ENCODE measurements around the gene HIP1R.
"Not testable (repeated sequence)": the region's sequence is repeated elsewhere in the genome, so short reads cannot be mapped to it uniquely, and the experiment has no call there.

Gene HIP1R

DNA sequence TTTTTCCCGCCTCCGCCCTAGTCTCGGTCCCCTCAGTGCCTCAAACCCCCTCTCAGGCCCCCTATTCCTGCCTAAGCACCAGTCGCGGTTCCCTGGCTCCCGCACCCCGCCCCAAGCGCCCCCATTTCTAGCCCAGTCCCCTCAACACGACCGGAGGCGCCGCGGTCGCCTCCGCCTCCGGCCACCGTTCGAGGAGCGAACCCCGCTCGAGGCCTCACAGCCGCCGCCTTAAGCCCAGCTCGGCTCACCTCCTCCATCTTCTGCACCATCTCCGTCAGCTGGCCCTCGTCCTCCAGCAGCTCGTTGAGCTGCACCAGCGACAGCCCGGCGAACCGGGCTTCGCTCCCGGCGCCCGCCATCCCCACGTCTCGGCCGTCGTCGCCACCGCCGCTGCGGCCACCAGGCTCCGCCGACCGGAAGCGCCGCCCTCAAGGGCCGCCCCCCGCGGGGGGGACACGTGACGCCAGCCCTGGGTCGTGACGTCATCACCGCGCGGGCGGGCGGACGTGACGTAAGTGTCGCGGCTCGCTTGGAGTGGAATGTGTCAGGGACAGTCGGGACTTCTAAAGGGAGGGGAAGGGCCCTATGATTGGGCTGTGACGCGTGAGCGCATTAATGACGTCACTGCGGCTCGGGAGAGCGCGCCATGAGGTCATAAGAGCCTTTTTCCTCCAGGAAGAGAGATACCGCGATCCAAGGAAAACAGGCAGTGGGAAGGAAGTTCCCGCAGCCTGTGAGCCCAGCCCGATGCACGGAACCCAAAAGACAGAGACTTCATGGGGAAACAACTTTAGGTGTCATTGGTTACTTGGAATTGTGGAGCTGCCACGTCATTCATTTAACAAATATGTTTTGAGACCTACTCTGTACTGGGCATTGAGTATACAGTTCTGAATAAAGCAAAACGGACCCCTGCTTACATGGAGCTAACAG is 60.7 kb downstream of the HIP1R start, which contains the start of gene VPS37B:
Gene VPS37B, minus strand, starts transcription at position 421 of the 933 bp plus-strand sequence. Its CDS starts 62 bp downstream, at position 359.
- peak; percentile 78 for DNase-seq

DNA sequence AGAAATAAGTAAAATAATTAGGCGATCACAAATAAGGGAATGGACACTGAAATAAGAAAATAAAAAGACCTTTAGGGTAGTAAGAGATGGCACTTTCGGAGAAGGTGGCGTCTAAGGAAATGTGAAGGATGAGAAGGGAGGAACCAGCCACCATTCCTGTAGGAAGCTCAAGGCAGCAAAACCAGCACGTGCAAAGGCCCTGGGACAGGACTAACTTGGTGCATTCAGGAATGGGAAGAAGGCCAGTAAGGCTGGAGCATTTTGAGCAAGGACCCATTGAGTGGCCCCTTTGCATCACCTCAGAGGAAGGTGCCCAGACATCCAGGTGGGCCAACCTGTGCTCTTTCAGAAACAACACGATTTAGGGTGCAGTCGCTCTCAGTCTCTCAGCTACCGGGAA is 61.4 kb downstream of the HIP1R start:
- no peak for DNase-seq

DNA sequence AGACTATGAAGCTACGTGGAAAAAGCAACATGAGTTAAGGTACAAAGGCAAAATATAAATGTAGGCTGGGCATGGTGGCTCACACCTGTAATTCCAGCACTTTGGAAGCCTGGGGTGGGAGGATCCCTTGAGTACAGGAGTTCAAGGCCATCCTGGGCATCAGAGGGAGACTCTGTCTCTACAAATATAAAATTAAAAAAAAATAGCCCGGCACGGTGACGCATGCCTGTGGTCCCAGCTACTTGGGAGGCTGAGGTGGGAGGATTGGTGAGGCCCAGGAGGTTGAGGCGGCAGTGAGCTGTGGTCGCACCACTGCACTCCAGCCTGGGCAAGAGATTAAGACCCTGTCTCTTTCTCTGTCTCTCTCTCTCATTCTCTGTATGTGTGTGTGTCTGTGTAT is 64.6 kb downstream of the HIP1R start:
- no peak for DNase-seq

DNA sequence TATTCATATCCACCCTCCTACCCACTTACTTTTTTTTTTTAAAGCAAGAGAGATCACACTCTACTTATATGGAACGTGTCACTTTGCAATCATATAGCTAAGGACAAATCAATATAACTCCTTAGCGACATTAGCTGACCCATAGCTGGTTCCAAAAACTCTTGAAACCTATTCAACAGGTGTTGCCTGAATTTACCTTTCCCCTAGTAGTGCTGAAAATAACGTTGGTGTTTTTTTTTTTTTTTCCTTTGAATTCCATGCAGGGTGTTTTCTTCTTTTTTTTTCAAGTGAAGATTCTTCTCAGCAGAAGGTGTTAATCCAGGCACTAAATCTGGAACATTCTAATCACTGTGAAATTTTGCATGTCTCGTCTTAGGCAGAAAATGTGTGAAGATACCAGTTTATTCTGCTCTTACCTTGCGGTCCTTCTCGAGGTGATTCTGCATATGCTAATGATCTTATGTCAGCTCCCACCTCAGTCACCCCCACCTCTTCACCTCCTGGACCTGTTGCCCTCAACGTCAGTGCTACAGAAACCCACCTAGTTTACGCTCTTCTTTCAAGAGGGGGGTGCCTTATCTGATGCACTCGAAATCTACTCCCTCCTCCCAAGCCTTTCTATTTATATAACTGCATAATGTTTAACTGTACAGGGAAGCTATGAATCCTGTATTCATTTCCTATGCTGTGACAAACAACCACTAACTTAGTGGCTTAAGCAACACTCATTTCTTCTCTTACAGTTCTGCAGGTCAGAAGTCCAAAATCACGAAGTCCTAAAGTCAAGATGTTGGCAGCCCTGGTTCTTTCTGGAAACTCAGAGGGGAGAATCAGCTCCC is 67.8 kb downstream of the HIP1R start:
- no peak for DNase-seq

DNA sequence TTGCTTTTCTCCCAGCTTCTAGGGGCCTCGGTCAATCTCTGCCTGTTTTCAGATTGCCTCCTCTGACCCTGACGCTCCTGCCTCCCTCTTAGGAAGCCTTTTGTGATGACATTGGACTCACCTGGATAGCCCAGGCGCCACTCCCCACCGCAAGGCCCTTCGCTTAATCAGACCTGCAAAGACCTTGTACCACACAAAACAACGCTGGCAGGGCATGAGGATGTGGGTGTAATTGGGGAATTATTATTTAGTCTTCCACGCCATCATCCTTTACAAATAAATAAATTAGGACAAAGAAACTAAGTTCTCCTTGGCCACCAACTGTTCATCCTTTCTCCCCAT is 68.4 kb downstream of the HIP1R start:
- no peak for DNase-seq

DNA sequence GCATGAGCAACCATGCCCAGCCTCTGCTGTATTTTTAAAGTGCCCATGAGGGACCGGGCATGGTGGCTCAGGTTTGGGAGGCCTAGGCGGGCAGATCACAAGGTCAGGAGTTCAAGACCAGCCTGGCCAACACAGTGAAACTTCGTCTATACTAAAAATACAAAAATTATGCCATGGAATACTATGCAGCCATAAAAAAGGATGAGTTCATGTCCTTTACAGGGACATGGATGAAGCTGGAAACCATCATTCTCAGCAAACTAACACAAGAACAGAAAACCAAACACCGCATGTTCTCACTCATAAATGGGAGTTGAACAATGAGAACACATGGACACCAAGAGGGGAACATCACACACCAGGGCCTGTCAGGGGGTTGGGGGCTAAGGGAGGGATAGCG is 70.0 kb downstream of the HIP1R start:
- not testable (repeated sequence) for DNase-seq

DNA sequence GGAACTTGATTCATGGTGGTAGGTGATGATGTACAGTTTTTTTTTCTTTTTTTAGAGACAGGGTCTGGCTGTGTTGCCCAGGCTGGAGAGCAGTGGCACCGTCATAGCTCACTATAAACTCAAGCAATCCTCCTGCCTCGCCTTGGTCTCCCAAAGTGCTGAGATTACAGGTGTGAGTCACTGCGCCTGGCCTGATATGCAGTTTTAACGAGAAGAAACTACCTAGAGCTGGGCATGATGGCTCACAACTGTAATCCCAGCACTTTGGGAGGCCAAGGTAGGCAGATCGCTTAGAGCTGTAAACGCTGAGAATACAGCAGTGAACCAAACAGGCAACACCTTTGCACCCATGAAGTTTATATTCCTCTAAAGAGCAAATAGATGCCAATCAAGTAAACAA is 73.7 kb downstream of the HIP1R start:
- no peak for DNase-seq

DNA sequence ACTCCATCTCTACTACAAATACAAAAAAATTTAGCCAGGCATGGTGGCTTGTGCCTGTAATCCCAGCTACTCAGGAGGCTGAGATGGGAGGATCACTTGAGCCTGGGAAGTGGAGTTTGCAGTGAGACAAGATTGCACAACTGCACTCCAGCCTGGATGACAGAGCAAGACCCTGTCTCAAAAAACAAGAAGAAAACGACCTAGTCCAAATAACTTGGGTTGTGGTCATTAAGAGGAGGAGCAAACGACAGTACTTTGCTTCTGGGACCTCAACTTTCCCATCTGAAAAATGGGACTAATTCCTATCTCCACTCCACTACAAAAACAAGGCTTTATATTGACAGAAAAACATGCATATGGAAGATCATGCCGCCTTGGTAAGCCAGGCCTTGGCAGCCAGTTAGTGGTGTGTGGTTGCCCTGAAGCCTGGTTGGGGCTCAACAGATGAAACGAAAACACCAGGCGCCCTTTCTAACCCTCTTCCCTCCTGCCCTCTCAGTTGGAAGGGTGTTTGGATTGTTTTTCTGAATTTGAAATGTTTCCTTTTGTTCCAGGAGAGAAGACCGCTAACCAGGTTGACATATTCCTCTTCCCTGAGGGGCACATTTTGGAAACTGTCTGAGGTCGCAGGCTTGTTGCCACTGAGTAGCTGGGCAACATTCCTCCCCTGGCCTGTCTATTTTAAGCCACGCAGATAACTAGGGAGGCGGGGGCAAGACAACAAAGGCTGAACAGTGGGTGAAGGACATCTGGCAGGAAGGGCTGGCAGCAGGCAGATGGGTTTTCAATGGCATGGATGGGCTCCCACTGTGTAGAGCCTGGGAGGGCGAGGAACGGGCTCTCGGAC is 74.4 kb downstream of the HIP1R start:
- no peak for DNase-seq
